Measurements from ENCODE around the gene CUX1.

DNA sequence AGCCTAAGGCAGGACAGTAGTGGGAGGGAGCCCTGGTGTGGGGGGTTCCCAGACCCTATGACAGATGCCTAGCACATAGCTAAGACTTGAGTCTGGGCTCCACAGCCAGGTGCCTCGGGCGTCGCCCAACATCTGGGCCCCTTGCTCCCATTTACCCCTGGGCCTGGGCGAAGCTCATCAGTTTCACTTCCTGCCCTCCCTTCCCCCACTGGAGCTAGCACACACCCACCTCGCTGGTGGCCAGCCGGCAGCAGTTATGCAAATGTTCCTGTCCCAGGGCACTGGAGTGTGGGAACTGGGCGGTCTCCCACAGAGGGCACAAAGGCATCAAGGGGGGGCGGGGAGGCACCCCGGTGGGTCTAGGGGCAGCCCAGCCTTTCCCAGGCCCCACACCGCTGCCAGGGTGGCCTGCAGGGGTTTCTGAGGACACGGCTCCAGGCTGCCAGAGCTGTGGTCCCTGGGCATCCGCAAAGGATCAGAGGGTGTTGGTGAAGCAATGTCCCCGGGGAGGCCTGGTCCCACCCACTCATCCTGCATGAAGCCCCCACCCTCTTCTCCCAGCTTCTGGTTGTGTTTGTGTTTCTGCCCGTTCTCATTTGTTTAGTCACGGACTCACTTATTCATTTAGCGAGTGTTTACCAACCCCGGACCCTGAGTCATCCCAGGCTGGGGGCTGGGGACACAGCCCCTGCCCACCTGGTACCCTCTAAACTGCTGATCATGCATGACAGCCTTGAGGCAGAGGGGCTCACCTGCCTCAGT lies 489.7 kb downstream of the CUX1 start:
- TF ChIP-seq, protein P1, sequence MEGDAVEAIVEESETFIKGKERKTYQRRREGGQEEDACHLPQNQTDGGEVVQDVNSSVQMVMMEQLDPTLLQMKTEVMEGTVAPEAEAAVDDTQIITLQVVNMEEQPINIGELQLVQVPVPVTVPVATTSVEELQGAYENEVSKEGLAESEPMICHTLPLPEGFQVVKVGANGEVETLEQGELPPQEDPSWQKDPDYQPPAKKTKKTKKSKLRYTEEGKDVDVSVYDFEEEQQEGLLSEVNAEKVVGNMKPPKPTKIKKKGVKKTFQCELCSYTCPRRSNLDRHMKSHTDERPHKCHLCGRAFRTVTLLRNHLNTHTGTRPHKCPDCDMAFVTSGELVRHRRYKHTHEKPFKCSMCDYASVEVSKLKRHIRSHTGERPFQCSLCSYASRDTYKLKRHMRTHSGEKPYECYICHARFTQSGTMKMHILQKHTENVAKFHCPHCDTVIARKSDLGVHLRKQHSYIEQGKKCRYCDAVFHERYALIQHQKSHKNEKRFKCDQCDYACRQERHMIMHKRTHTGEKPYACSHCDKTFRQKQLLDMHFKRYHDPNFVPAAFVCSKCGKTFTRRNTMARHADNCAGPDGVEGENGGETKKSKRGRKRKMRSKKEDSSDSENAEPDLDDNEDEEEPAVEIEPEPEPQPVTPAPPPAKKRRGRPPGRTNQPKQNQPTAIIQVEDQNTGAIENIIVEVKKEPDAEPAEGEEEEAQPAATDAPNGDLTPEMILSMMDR (IDR thresholded peaks at IDR 0.05; ENCODE audit: low read depth, low read length, poor library complexity, severe bottlenecking), result no peak
- no peak for TF ChIP-seq EZH2phosphoT487 (IDR thresholded peaks at IDR 0.05; ENCODE audit: borderline replicate concordance, low read length)
